Esophagus muscularis mucosa (tissue), 4 donors: ENCODE data around the gene LMF2. TPM values are rescaled to one million over a fixed set of nuclear protein-coding genes. Genes with fewer than 3 reads are reported as not detected.

ENCODE experiments used
- DNase-seq: peaks from one replicate; pipeline ENCODE4 v3.0.0-alpha.2; 2017; ENCODE audit errors: extremely low spot score
- H3K27ac ChIP-seq, 4 donors: fragments of 200-600 bp; sonication (generic); replicated peaks in 1 of 4; 1 replicate in 3 of 4; 2 replicates in 1 of 4; pipeline ENCODE4 v1.5.1; 2016 to 2019; ENCODE audit warnings: mild to moderate bottlenecking in 1 of 4
- H3K27me3 ChIP-seq, 4 donors: fragments of 200-600 bp; sonication (generic); one replicate each; pipeline versions ENCODE4 v1.5.1 to v1.6.0; 2016 to 2019
- H3K36me3 ChIP-seq, 4 donors: fragments of 200-600 bp; sonication (generic); one replicate each; pipeline ENCODE4 v1.5.1; 2016 to 2019
- H3K4me1 ChIP-seq, 4 donors: fragments of 200-600 bp; sonication (generic); one replicate each; pipeline ENCODE4 v1.5.1; 2016 to 2019
- H3K4me3 ChIP-seq, 4 donors: fragments of 200-600 bp; sonication (generic); 1 replicate in 2 of 4; 2 replicates in 2 of 4; pipeline ENCODE4 v1.5.1; 2016 to 2019; ENCODE audit warnings: mild to moderate bottlenecking in 4 of 4, moderate library complexity in 1 of 4
- H3K9me3 ChIP-seq, 4 donors: fragments of 200-600 bp; sonication (generic); 1 replicate in 3 of 4; 2 replicates in 1 of 4; pipeline ENCODE4 v1.5.1; 2016 to 2019
- EP300 ChIP-seq: sonication (generic); formaldehyde crosslinking; IDR thresholded peaks from one replicate; pipeline ENCODE4 v1.6.1; 2017; ENCODE audit warnings: antibody characterized with exemption
- POLR2A ChIP-seq: fragments of 450-650 bp; IDR thresholded peaks from one replicate; pipeline ENCODE4 v1.6.1; 2017; ENCODE audit warnings: antibody characterized with exemption, moderate library complexity, mild to moderate bottlenecking, low read depth
- POLR2AphosphoS5 ChIP-seq, 2 donors: sonication (generic); formaldehyde crosslinking; IDR thresholded peaks; one replicate each; pipeline ENCODE4 v1.6.1; 2017; ENCODE audit warnings: antibody characterized with exemption in 2 of 2
- WGBS: methylation state at CpG from one replicate; pipeline ENCODE4 v1.1.5; 2018; 5-methylcytosine and 5-hydroxymethylcytosine counted together
- intact Hi-C: fragments of 100-400 bp; cut with DNase I; formaldehyde crosslinking; loops from one replicate; pipeline ENCODE4 v1.15.1; 2023
- total RNA-seq, 4 donors: library from RNA; depleted of rRNA; stranded (reverse); fragments of >200 nt; gene quantifications; one replicate each; pipeline versions ENCODE4 v1.1.0 to v1.2.1, GENCODE V29; 2016
- TF ChIP-seq, protein P1 (sequence below), 3 experiments: fragments of 200-600 bp in 2 of 3; fragments of 450-650 bp in 1 of 3; sonication (generic) in 2 of 3; IDR thresholded peaks; one replicate each; pipeline ENCODE4 v1.5.1; 2017 to 2019; ENCODE audit warnings: antibody characterized with exemption in 3 of 3, mild to moderate bottlenecking in 2 of 3, moderate library complexity in 1 of 3

LMF2 gene
- total RNA-seq, 4 donors from 2014 or later = 34.9 to 67.1 (median 46.8) TPM

DNA sequence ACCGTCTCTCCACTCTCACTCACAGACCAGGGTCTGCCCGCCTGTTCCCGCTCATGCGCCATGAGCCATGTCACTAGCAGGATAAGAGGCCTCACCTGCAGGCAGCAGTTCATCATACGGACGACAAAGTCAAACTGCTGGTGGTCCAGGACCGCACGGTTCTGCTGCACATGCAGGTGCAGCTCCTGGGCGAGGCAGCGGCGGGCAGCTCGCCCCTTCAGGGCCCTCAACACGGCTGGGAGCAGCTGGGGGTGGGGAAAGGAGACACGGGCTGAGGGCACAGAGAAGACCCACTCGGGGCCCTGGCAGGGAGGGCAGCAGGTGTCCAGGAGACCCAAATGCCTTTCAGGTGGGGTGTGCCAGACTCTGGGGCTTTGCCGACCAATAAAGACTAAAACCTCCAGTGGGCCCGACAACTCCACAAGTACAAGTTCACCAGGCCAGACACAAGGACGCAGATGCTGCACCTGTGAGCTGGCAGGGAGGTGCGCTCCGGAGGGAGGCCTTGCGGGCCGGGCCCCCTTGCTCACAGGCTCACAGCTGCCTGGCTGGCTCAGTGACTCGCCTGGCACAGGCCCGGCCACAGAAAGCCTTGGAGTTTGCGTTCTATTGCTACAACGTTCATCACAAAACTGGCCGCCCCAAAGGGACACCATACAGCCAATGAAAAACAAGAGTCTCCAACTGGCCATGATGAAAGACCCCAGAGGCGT, 44.2 kb downstream of the LMF2 start:
- H3K9me3 ChIP-seq = no peaks in the 10 kb centered on the region
- DNase-seq = no peak

DNA sequence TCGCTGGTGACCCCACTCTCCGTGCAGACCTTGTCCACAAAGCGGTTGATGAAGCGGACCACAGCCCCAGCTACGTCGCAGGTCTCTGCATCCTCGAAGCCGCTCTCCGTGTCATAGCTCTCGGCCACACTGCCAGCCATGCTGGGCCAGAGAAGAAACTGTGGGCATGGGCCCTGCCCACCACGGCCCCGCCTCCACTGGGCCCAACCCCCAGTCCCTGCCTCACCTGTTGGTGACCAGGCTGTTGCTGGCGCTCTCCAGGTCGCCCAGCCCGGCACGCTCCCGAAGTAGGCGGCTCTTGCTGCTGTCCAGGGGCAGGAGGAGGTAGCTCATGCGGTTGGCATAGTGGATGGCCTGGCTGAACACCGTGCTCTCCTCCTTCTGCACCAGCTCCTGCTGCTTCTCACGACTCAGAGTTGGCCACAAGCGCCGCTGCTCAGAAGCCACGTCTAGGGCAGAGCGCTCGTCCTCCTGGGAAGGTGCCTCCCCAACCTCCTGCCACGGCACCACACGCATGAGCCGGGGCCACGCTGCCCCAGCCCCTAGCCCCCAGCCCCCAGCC, 45.4 kb downstream of the LMF2 start:
- Histone ChIP-seq H3K27me3 (no peaks in the 10 kb centered on the region), H3K9me3 (no peaks in the 10 kb centered on the region), H3K4me3 (no peak overlapping the region), H3K36me3 (peaks cover 97 to 100% (median 100%) of the 10 kb centered on the region in 4 donors), H3K4me1 (no peaks in the 10 kb centered on the region), H3K27ac (no peak overlapping the region)
- WGBS = 92% methylated on average over 20 of the region's 30 CpGs
- intact Hi-C loops = no loop called here
- TF ChIP-seq, protein P1, sequence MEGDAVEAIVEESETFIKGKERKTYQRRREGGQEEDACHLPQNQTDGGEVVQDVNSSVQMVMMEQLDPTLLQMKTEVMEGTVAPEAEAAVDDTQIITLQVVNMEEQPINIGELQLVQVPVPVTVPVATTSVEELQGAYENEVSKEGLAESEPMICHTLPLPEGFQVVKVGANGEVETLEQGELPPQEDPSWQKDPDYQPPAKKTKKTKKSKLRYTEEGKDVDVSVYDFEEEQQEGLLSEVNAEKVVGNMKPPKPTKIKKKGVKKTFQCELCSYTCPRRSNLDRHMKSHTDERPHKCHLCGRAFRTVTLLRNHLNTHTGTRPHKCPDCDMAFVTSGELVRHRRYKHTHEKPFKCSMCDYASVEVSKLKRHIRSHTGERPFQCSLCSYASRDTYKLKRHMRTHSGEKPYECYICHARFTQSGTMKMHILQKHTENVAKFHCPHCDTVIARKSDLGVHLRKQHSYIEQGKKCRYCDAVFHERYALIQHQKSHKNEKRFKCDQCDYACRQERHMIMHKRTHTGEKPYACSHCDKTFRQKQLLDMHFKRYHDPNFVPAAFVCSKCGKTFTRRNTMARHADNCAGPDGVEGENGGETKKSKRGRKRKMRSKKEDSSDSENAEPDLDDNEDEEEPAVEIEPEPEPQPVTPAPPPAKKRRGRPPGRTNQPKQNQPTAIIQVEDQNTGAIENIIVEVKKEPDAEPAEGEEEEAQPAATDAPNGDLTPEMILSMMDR (IDR thresholded peaks at IDR 0.05) = no peak
- TF ChIP-seq POLR2AphosphoS5 (IDR thresholded peaks at IDR 0.05) (no peak), EP300 (no peak), POLR2A (no peak)
- no peak for DNase-seq

More for the DNA sequence above, 44.2 kb downstream of the LMF2 start:
- Histone ChIP-seq H3K27ac (no peak overlapping the region), H3K27me3 (no peaks in the 10 kb centered on the region), H3K4me1 (peaks cover 0 to 3% (median under 1%) of the 10 kb centered on the region in 4 donors), H3K36me3 (peaks cover 92 to 100% (median 100%) of the 10 kb centered on the region in 4 donors), H3K4me3 (no peak overlapping the region)
- WGBS = 92% methylated on average over 10 of the region's 28 CpGs
- no peak for TF ChIP-seq POLR2A
- no peak for TF ChIP-seq EP300
- TF ChIP-seq POLR2AphosphoS5 (IDR thresholded peaks at IDR 0.05) = no peak
- TF ChIP-seq, protein P1 (IDR thresholded peaks at IDR 0.05) = no peak
- intact Hi-C loops = no loop called here

DNA sequence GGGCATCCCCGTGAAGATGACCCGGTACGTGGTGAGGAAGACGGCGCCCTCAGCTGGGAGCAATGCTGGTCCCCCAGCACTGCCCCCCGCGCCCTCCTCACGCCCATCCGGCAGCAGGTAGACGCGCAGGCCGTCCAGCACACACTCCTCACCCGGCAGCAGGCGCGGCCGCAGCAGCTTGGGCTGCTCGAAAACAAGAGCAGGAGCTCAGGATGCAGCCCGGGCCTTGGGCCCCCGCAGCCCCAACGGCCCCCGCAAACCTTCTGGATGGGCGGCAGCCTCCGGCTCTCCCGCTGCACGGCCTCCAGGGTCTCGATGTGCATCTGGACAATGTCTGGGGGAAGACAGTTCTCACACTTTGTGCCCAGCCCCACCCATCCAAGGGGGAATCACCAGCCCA, 46.0 kb downstream of the LMF2 start:
- Histone ChIP-seq H3K36me3 (peaks cover 97 to 100% (median 99%) of the 10 kb centered on the region in 4 donors), H3K9me3 (no peaks in the 10 kb centered on the region), H3K4me1 (no peaks in the 10 kb centered on the region), H3K27ac (no peak overlapping the region), H3K4me3 (no peak overlapping the region), H3K27me3 (no peaks in the 10 kb centered on the region)
- intact Hi-C loops = no loop called here
- WGBS = 91% methylated on average over 12 of the region's 26 CpGs
- DNase-seq = no peak
- TF ChIP-seq POLR2A = no peak

DNA sequence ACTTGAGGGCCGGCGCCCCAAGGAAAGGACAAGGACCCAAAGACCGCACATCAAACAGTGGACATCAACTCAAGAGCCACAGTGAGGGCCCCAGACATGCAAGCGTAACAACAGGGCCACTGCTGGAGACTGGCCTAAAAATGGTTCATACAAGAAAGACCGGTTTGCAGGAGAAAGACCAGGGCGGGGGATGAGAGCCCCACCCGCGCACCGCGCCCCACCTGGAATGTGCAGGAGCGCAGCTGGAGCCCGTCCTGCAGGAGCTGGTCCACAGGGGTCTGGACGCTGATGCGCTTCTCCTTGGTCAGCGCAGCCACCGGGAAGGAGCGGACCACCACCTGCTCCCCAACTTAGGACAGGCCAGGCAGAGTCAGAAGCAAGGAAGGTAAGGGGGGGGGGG, 46.6 kb downstream of the LMF2 start:
- intact Hi-C loops = no loop called here
- no peak for DNase-seq
- no peaks in the 10 kb centered on the region for H3K27me3 ChIP-seq
- no peak overlapping the region for H3K4me3 ChIP-seq
- WGBS = 94% methylated on average over 17 of the region's 17 CpGs
- H3K36me3 ChIP-seq = peaks cover 97 to 100% (median 99%) of the 10 kb centered on the region in 4 donors
- no peaks in the 10 kb centered on the region for H3K9me3 ChIP-seq
- H3K27ac ChIP-seq = no peak overlapping the region
- no peak for TF ChIP-seq EP300
- TF ChIP-seq, protein P1 (IDR thresholded peaks at IDR 0.05) = no peak
- no peak for TF ChIP-seq POLR2AphosphoS5 (IDR thresholded peaks at IDR 0.05)
- no peak for TF ChIP-seq POLR2A
- no peaks in the 10 kb centered on the region for H3K4me1 ChIP-seq

DNA sequence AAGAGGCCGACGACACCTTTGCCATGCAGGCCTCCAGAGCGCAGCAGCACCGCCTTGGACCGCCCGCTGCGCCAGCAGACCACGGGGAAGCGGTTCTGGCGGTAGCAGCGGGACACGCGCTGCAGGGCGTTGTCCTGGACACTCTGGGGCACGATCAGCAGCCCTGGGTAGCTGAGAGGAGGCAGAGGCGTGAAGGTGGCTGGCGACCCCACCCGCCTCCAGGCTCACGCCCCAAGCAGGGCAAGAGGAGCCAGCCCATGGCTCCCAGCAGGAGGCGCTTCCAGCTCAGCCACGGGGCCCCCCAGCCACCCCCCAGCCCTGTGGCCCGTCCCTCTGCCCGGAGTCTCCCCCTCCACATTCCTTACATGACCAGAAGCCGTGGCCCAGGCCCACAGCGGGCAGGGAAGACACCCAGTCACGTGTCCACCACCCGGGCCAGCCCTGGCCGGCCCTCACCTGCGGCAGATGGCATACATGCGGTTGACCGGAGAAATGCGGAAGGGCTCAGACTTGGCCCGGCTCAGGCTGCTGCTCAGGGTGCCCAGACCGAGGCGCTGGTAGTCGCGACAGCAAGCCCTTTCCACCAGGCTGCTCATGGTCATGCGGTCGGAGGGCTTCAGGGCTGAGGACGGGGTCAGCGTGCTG, 47.9 kb downstream of the LMF2 start:
- H3K27ac ChIP-seq = no peak overlapping the region
- DNase-seq = no peak
- H3K27me3 ChIP-seq = no peaks in the 10 kb centered on the region
- H3K36me3 ChIP-seq = peaks cover 97 to 100% (median 99%) of the 10 kb centered on the region in 4 donors
- TF ChIP-seq EP300 (no peak), POLR2AphosphoS5 (IDR thresholded peaks at IDR 0.05) (no peak), POLR2A (no peak)
- TF ChIP-seq, protein P1 (IDR thresholded peaks at IDR 0.05) = no peak
- H3K9me3 ChIP-seq = no peaks in the 10 kb centered on the region
- 93% methylated on average over 21 of the region's 41 CpGs for WGBS
- intact Hi-C loops = no loop called here
- H3K4me3 ChIP-seq = no peak overlapping the region
- no peaks in the 10 kb centered on the region for H3K4me1 ChIP-seq
